HEK293 (cell line): Measurements from ENCODE around the gene ARHGAP26.

ENCODE experiments used
- CTCF ChIA-PET: fragments of 350-600 bp; formaldehyde crosslinking; extraction: SDS; loops from one replicate; lab custom pipeline; 2021; ENCODE audit warnings: antibody characterized with exemption; lab: Yijun Ruan, JAX
- POLR2A ChIA-PET: fragments of 300-600 bp; formaldehyde crosslinking; extraction: SDS; loops from one replicate; lab custom pipeline; 2020; ENCODE audit warnings: antibody characterized with exemption, inconsistent platforms; lab: Yijun Ruan, JAX
- H3K27ac ChIP-seq: fragments of 200-500 bp; sonication (Bioruptor generic); 2 replicates; pipeline ENCODE4 v1.5.1; 2014; ENCODE audit warnings: low read depth, low read length, control low read depth, inconsistent platforms; ENCODE audit errors: extremely low read depth
- H3K36me3 ChIP-seq, 2 experiments: fragments of 200-500 bp in 1 of 2; sonication (Bioruptor generic) in 1 of 2; 1 replicate in 1 of 2; 2 replicates in 1 of 2; pipeline ENCODE4 v1.5.1; 2014 to 2017; ENCODE audit warnings: inconsistent platforms in 2 of 2, low read length in 2 of 2; ENCODE audit not compliant: control insufficient read depth in 2 of 2, insufficient read depth in 1 of 2
- H3K4me1 ChIP-seq: fragments of 200-500 bp; sonication (Bioruptor generic); 2 replicates; pipeline ENCODE4 v1.5.1; 2014; ENCODE audit warnings: mild to moderate bottlenecking, low read length, inconsistent platforms; ENCODE audit not compliant: control insufficient read depth, insufficient read depth
- H3K4me3 ChIP-seq: 2 replicates; pipeline ENCODE4 v1.5.1; 2011; ENCODE audit warnings: low read depth, mild to moderate bottlenecking, control low read depth, low read length, moderate library complexity
- H3K9me3 ChIP-seq: fragments of 200-500 bp; sonication (Bioruptor generic); 2 replicates; pipeline ENCODE4 v1.5.1; 2014; ENCODE audit warnings: low read depth, low read length, inconsistent platforms; ENCODE audit not compliant: control insufficient read depth, insufficient read depth
- ELK4 ChIP-seq: IDR thresholded peaks from 2 replicates; pipeline ENCODE4 v1.6.1; 2011; ENCODE audit warnings: mild to moderate bottlenecking, low read depth, low read length, borderline replicate concordance
- FEZF1 ChIP-seq: fragments of 450-650 bp; formaldehyde crosslinking; IDR thresholded peaks from 2 replicates; pipeline ENCODE4 v1.5.1; 2016; ENCODE audit warnings: missing biosample characterization, missing genetic modification characterization
- GFI1B ChIP-seq: fragments of 450-650 bp; formaldehyde crosslinking; IDR thresholded peaks from 2 replicates; pipeline ENCODE4 v1.5.1; 2016; ENCODE audit warnings: missing biosample characterization, missing genetic modification characterization
- KLF8 ChIP-seq: fragments of 450-650 bp; formaldehyde crosslinking; IDR thresholded peaks from 2 replicates; pipeline ENCODE4 v1.5.1; 2016; ENCODE audit warnings: missing biosample characterization, missing genetic modification characterization
- SETDB1 ChIP-seq: IDR thresholded peaks from one replicate; pipeline ENCODE4 v1.6.1; 2017; ENCODE audit warnings: mild to moderate bottlenecking, low read length, moderate library complexity, mixed read lengths; ENCODE audit not compliant: insufficient read length
- ZBTB48 ChIP-seq: fragments of 450-650 bp; formaldehyde crosslinking; IDR thresholded peaks from 2 replicates; pipeline ENCODE4 v1.5.1; 2016; ENCODE audit warnings: missing biosample characterization, missing genetic modification characterization
- ZFHX2 ChIP-seq: fragments of 450-650 bp; formaldehyde crosslinking; conservative IDR thresholded peaks from 2 replicates; pipeline ENCODE4 v1.5.1; 2016; ENCODE audit warnings: missing biosample characterization, missing genetic modification characterization
- ZIC2 ChIP-seq: fragments of 450-650 bp; formaldehyde crosslinking; IDR thresholded peaks from 2 replicates; pipeline ENCODE4 v1.5.1; 2016; ENCODE audit warnings: missing biosample characterization, missing genetic modification characterization
- ZNF23 ChIP-seq: fragments of 450-650 bp; formaldehyde crosslinking; IDR thresholded peaks from 2 replicates; pipeline ENCODE4 v1.5.1; 2016; ENCODE audit warnings: missing biosample characterization, missing genetic modification characterization, borderline replicate concordance
- ZNF274 ChIP-seq, 2 experiments: fragments of 200-500 bp in 1 of 2; fragments of 450-650 bp in 1 of 2; sonication (Bioruptor generic) in 1 of 2; formaldehyde crosslinking in 1 of 2; IDR thresholded peaks; 2 replicates each; pipeline versions ENCODE4 v1.5.1 to v1.6.1; 2014 to 2016; ENCODE audit warnings: borderline replicate concordance in 1 of 2, inconsistent platforms in 1 of 2, low read length in 1 of 2, missing biosample characterization in 1 of 2, missing genetic modification characterization in 1 of 2
- ZNF549 ChIP-seq: fragments of 450-650 bp; IDR thresholded peaks from 2 replicates; pipeline ENCODE4 v1.5.1; 2018; ENCODE audit warnings: missing biosample characterization, missing genetic modification characterization, mild to moderate bottlenecking, inconsistent platforms, moderate library complexity
- ZNF596 ChIP-seq: fragments of 450-650 bp; IDR thresholded peaks from 2 replicates; pipeline ENCODE4 v1.5.0; 2018; ENCODE audit warnings: missing biosample characterization, mild to moderate bottlenecking, missing genetic modification characterization, moderate library complexity
- ZNF639 ChIP-seq: fragments of 450-650 bp; formaldehyde crosslinking; IDR thresholded peaks from 2 replicates; pipeline ENCODE4 v1.5.1; 2016; ENCODE audit warnings: missing biosample characterization, missing genetic modification characterization
- ZNF791 ChIP-seq: fragments of 450-650 bp; formaldehyde crosslinking; IDR thresholded peaks from 2 replicates; pipeline ENCODE4 v1.5.1; 2016; ENCODE audit warnings: missing biosample characterization, missing genetic modification characterization

Gene ARHGAP26

GRCh38 chr5:143017992-143018391 is 247.8 kb downstream of the ARHGAP26 start:
- POLR2A ChIA-PET: no interaction called here
- Histone ChIP-seq H3K4me3 (no peak overlapping the region), H3K4me1 (peaks cover 9% of the 10 kb centered on the region; the same call in 1 of the 2 replicates), H3K36me3 (no peaks in the 10 kb centered on the region), H3K9me3 (no peaks in the 10 kb centered on the region; the same call in 1 of the 2 replicates), H3K27ac (no peak overlapping the region)
- TF ChIP-seq KLF8 (tag by site-specific recombination) (no peak), ELK4 (no peak), ZNF596 (no peak), ZNF23 (tag by site-specific recombination) (no peak), ZNF274 (IDR thresholded peaks at IDR 0.05; ENCODE audit: low read length) (no peak), ZNF274 (tag by site-specific recombination; IDR thresholded peaks at IDR 0.05; ENCODE audit: borderline replicate concordance) (no peak), ZNF549 (no peak), ZNF791 (tag by site-specific recombination) (no peak), FEZF1 (tag by site-specific recombination) (no peak), ZBTB48 (tag by site-specific recombination) (no peak)
- CTCF ChIA-PET: interaction anchor here (1.0 kb wide), 1 partner anchor 36 kb away, joined by 6 read pairs; no protein-coding TSS in a partner anchor

- CTCF ChIA-PET: no interaction called here
- no peak overlapping the region for H3K27ac ChIP-seq
- no peaks in the 10 kb centered on the region for H3K36me3 ChIP-seq
- no peaks in the 10 kb centered on the region; the same call in 1 of the 2 replicates for H3K9me3 ChIP-seq
- TF ChIP-seq GFI1B (tag by site-specific recombination) (no peak), ZNF639 (tag by site-specific recombination) (no peak)
- TF ChIP-seq, all 188 proteins: peak for 0
- no peak overlapping the region for H3K4me3 ChIP-seq
- POLR2A ChIA-PET: no interaction called here
- H3K4me1 ChIP-seq: peaks cover 9% of the 10 kb centered on the region; the same call in 1 of the 2 replicates
Measured at GRCh38 chr5:143019157-143019556, 249.0 kb downstream of the ARHGAP26 start.

- peaks cover 6% of the 10 kb centered on the region; the same call in 1 of the 2 replicates for H3K4me1 ChIP-seq
- POLR2A ChIA-PET: interaction anchor here (0.7 kb wide), 1 partner anchor 85 kb away, joined by 3 read pairs; no protein-coding TSS in a partner anchor
- CTCF ChIA-PET: no interaction called here
- H3K9me3 ChIP-seq: no peaks in the 10 kb centered on the region; the same call in 1 of the 2 replicates
- no peak overlapping the region for H3K27ac ChIP-seq
- no peaks in the 10 kb centered on the region for H3K36me3 ChIP-seq
- TF ChIP-seq FEZF1 (tag by site-specific recombination): peak; percentile 78
- TF ChIP-seq ZFHX2: peak; percentile 29
- no peak for TF ChIP-seq SETDB1
- 0 out of 2 replicates have a peak, but pooled peaks have one; percentile 9 for TF ChIP-seq ZIC2 (tag by site-specific recombination)
- TF ChIP-seq, all 188 proteins: peak for 3
- H3K4me3 ChIP-seq: no peak overlapping the region
Measured at GRCh38 chr5:143019614-143020515, 249.7 kb downstream of the ARHGAP26 start.
